PFSK-1 (cell line): ENCODE measurements around the gene SRD5A1.

ENCODE experiments used
- FOXP2 ChIP-seq: optimal IDR thresholded peaks from 2 replicates; pipeline ENCODE3; 2011; ENCODE audit warnings: borderline replicate concordance, control low read depth, inconsistent platforms; ENCODE audit not compliant: insufficient read depth; ENCODE audit errors: extremely low read length, extremely low read depth
- POLR2AphosphoS5 ChIP-seq: IDR thresholded peaks from 2 replicates; pipeline ENCODE4 v1.6.1; 2012; ENCODE audit warnings: low read depth, mild to moderate bottlenecking, control low read depth, low read length, moderate library complexity
- SIN3A ChIP-seq: IDR thresholded peaks from 2 replicates; pipeline ENCODE4 v1.6.1; 2012; ENCODE audit warnings: mild to moderate bottlenecking, low read length, moderate library complexity, borderline replicate concordance; ENCODE audit not compliant: insufficient read depth
- TAF1 ChIP-seq: IDR thresholded peaks from 2 replicates; pipeline ENCODE4 v1.6.1; 2012; ENCODE audit warnings: low read length, control low read depth, borderline replicate concordance; ENCODE audit not compliant: insufficient read depth
- TF ChIP-seq, protein P1 (sequence below), 2 experiments: IDR thresholded peaks; 2 replicates each; pipeline versions ENCODE4 v1.6.1 to v1.8.0; 2011 to 2012; ENCODE audit warnings: low read depth in 2 of 2, low read length in 2 of 2, control low read depth in 1 of 2, inconsistent platforms in 1 of 2, mild to moderate bottlenecking in 1 of 2, moderate library complexity in 1 of 2; ENCODE audit not compliant: insufficient read depth in 1 of 2

SRD5A1 gene

DNA sequence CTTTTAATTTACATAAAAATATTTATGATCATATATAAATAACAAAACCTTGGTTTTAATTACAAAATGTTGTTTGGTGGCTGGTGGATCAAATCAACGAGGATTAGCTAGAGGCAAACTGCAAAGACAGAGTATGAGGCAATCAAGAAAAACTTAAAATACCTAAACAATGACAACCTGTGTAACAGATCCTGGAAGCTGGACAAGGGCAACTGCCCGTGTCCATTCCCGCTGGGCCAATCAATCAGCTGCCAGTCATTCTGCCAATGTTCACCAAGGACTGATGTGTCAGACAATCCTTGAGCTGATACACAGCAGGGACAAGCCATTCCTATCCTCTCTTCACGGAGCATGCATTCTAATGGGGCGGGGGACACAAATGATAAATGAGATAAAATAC lies 76.8 kb downstream of the SRD5A1 start:
- TF ChIP-seq SIN3A (no peak), POLR2AphosphoS5 (no peak), TAF1 (no peak), FOXP2 (no peak)
- TF ChIP-seq, protein P1, sequence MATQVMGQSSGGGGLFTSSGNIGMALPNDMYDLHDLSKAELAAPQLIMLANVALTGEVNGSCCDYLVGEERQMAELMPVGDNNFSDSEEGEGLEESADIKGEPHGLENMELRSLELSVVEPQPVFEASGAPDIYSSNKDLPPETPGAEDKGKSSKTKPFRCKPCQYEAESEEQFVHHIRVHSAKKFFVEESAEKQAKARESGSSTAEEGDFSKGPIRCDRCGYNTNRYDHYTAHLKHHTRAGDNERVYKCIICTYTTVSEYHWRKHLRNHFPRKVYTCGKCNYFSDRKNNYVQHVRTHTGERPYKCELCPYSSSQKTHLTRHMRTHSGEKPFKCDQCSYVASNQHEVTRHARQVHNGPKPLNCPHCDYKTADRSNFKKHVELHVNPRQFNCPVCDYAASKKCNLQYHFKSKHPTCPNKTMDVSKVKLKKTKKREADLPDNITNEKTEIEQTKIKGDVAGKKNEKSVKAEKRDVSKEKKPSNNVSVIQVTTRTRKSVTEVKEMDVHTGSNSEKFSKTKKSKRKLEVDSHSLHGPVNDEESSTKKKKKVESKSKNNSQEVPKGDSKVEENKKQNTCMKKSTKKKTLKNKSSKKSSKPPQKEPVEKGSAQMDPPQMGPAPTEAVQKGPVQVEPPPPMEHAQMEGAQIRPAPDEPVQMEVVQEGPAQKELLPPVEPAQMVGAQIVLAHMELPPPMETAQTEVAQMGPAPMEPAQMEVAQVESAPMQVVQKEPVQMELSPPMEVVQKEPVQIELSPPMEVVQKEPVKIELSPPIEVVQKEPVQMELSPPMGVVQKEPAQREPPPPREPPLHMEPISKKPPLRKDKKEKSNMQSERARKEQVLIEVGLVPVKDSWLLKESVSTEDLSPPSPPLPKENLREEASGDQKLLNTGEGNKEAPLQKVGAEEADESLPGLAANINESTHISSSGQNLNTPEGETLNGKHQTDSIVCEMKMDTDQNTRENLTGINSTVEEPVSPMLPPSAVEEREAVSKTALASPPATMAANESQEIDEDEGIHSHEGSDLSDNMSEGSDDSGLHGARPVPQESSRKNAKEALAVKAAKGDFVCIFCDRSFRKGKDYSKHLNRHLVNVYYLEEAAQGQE (IDR thresholded peaks at IDR 0.05; ENCODE audit: insufficient read depth in 1 of 2, low read depth in 2 of 2, low read length in 2 of 2) = no peak

DNA sequence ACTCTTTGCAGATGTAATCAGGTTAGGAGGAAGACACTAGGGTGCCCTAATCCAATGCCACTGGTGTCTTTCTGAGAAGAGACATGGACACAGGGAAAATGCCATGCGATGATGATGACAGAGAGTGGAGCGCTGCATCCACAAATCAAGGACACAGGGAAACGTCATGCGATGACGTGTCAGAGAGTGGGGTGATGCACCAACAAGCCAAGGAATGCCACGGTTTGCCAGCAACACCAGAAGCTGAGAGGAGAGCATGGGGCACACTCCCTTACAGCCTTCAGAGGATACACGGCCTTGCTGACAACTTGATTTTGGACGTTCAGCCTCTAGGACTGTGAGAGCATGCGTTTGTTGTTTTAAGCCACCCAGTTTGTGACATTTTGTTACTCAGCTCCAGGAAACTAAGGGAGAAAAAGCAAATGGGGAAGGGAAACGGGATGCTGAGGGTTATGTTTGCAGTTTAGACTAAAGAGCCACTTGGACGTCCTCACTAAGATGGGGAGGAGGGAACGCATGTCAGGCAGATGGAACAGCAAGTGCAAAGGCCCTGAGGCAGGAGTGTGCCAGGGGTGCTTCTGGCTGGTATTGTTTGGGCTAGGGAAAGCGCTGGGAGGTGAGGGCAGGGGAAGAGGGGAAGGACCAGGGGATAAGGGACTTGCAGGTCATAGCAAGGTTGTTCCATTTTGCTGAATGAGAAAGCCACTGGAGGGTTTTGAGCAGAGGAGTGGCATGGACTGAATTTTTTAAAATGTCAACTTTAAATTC lies 77.5 kb downstream of the SRD5A1 start:
- no peak for TF ChIP-seq FOXP2
- TF ChIP-seq POLR2AphosphoS5 = no peak
- TF ChIP-seq, protein P1 (IDR thresholded peaks at IDR 0.05; ENCODE audit: insufficient read depth in 1 of 2, low read depth in 2 of 2, low read length in 2 of 2) = no peak
- TF ChIP-seq TAF1 = no peak
- no peak for TF ChIP-seq SIN3A

DNA sequence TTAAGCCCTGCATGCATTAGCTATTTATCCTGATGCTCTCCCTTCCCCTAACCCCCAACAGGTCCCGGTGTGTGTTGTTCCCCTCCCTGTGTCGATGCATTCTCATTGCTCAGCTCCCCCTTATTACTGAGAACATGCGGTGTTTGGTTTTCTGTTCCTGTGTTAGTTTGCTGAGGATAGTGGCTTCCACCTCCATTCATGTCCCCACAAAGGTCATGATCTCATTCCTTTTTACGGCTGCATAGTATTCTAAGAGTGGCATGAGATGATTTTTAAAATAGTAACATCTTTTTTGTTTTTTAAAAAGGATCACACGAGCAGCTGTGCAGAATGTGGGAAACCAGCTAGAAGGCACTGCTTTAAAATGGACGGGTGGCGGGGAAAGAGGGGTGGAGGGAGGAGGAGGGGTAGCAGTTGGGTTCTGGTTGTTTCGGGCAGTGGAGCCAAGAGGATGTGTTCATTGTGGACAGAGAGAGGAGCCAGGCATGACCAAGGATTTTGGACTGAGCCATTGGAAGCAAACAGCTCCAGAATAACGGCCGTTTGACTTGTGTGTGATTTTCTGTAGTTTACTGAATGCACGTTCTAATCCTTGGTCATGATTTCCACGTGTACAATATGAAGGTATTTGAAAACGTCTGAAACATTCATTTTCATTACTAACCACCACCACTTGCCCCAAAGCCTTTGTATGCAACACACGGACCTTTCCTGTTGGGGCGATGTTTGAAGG lies 78.3 kb downstream of the SRD5A1 start:
- no peak for TF ChIP-seq POLR2AphosphoS5
- TF ChIP-seq, protein P1 (IDR thresholded peaks at IDR 0.05; ENCODE audit: insufficient read depth in 1 of 2, low read depth in 2 of 2, low read length in 2 of 2) = no peak
- no peak for TF ChIP-seq TAF1
- no peak for TF ChIP-seq SIN3A
- TF ChIP-seq FOXP2 = no peak

DNA sequence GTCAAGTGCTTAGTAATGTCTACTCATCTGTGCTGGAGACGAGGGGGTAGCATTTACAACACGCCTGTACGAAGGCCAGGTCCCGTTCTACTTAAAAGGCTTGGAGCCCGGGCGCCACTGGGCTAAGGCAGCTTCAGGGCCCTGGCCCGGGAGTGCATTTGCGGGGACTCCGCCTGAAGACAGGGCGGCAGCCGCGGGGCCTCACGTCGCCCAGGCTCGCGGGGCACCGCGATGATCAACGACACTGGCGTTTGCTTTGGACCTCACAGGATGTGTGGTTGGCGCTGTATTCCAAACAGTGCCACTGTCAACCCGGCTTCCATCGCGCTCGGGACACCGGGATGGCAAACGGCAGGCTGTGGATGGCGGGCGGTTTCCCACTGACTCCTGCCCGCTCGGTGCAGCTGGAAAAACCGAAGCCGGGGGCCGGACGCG lies 78.9 kb downstream of the SRD5A1 start:
- no peak for TF ChIP-seq FOXP2
- no peak for TF ChIP-seq SIN3A
- TF ChIP-seq POLR2AphosphoS5 = no peak
- TF ChIP-seq, protein P1 (IDR thresholded peaks at IDR 0.05; ENCODE audit: insufficient read depth in 1 of 2, low read depth in 2 of 2, low read length in 2 of 2) = no peak
- no peak for TF ChIP-seq TAF1
